Measurements from ENCODE around the gene TIMM22.

GRCh38 chr17:969811-970355 is 27.0 kb upstream of the TIMM22 start:
- TF ChIP-seq CTCF (IDR thresholded peaks at IDR 0.05) = no peak
- TF ChIP-seq POLR2A (IDR thresholded peaks at IDR 0.05) = no peak
